CD4-positive, alpha-beta T cell (primary cell): ENCODE data around the gene GNLY. TPM values are rescaled to one million over a fixed set of nuclear protein-coding genes. Genes with fewer than 3 reads are reported as not detected.

Source experiments
- ATAC-seq: fragments of 200-7000 bp; cut with Tn5 transposase; one replicate; pipeline ENCODE4 v1.10.0; 2022; ENCODE audit warnings: mild to moderate bottlenecking; ENCODE audit not compliant: poor library complexity
- CTCF ChIA-PET: fragments of 350-600 bp; sonication (Branson Sonifier 250); formaldehyde crosslinking; loops from one replicate; lab custom pipeline; 2021; ENCODE audit warnings: antibody characterized with exemption, inconsistent platforms; lab: Charles Lee
- POLR2A ChIA-PET: fragments of 350-600 bp; sonication (Branson Sonifier 250); formaldehyde crosslinking; loops from one replicate; lab custom pipeline; 2021; ENCODE audit warnings: antibody characterized with exemption, inconsistent platforms; lab: Charles Lee
- DNase-seq, 14 experiments: peaks; one replicate each; pipeline ENCODE4 v3.0.0-alpha.2; 2013 to 2020; ENCODE audit warnings: mixed read lengths in 2 of 14
- H3K27ac ChIP-seq, 2 donors: one replicate each; pipeline versions ENCODE4 v1.5.1 to v1.7.0; 2013; ENCODE audit warnings: low read length in 2 of 2, low read depth in 1 of 2, mild to moderate bottlenecking in 1 of 2
- H3K27me3 ChIP-seq, 2 experiments: 1 replicate in 1 of 2; 2 replicates in 1 of 2; pipeline versions ENCODE4 v1.6.1 to v1.7.0; 2013; ENCODE audit warnings: low read length in 2 of 2, control low read depth in 1 of 2, mild to moderate bottlenecking in 1 of 2, moderate library complexity in 1 of 2; ENCODE audit not compliant: insufficient read depth in 2 of 2, control insufficient read depth in 1 of 2
- H3K36me3 ChIP-seq: one replicate; pipeline ENCODE4 v1.6.1; 2013; ENCODE audit warnings: low read length, control low read depth; ENCODE audit not compliant: insufficient read depth
- H3K4me1 ChIP-seq: one replicate; pipeline ENCODE4 v1.6.1; 2013; ENCODE audit warnings: low read length, control low read depth; ENCODE audit not compliant: insufficient read depth
- H3K4me3 ChIP-seq: one replicate; pipeline ENCODE4 v1.5.1; 2013; ENCODE audit warnings: mild to moderate bottlenecking, low read length, moderate library complexity
- H3K9me3 ChIP-seq, 2 experiments: 1 replicate in 1 of 2; 2 replicates in 1 of 2; pipeline versions ENCODE4 v1.6.1 to v1.7.0; 2013; ENCODE audit warnings: low read length in 2 of 2, mild to moderate bottlenecking in 2 of 2, control low read depth in 1 of 2, moderate library complexity in 1 of 2; ENCODE audit not compliant: control insufficient read depth in 1 of 2, insufficient read depth in 1 of 2
- H3K27ac Mint-ChIP-seq: one replicate; pipeline ENCODE4 v1.8.0; 2020; ENCODE audit warnings: mixed read lengths
- H3K27me3 Mint-ChIP-seq: one replicate; pipeline ENCODE4 v1.8.0; 2021; ENCODE audit warnings: mixed read lengths
- H3K36me3 Mint-ChIP-seq: one replicate; pipeline ENCODE4 v1.8.0; 2021; ENCODE audit warnings: low read depth, mixed read lengths
- H3K4me1 Mint-ChIP-seq: one replicate; pipeline ENCODE4 v1.8.0; 2021; ENCODE audit warnings: low read depth, mixed read lengths
- H3K4me3 Mint-ChIP-seq: one replicate; pipeline ENCODE4 v1.8.0; 2020; ENCODE audit warnings: mild to moderate bottlenecking, mixed read lengths
- H3K9me3 Mint-ChIP-seq: one replicate; pipeline ENCODE4 v1.8.0; 2020; ENCODE audit warnings: mixed read lengths
- intact Hi-C, 2 experiments: fragments of 100-400 bp; cut with DNase I in 1 of 2; cut with micrococcal nuclease in 1 of 2; formaldehyde crosslinking; loops; one replicate each; pipeline versions ENCODE4 v1.15.1 to v1.9.0; 2023 to 2025; cut with DNase I, micrococcal nuclease
- total RNA-seq, 174 experiments: library from RNA in 2 of 174; stranded (reverse) in 2 of 174; gene quantifications; one replicate each; pipeline ENCODE4 v1.2.3 and lab custom pipeline; 2021 to 2026
- TF ChIP-seq, protein P1 (sequence below): fragments of 200-600 bp; IDR thresholded peaks from one replicate; pipeline ENCODE4 v1.8.0; 2022; ENCODE audit warnings: antibody characterized with exemption, mild to moderate bottlenecking

GNLY gene
- total RNA-seq, 2 experiments from 2014 or later = 45.1 TPM

DNA sequence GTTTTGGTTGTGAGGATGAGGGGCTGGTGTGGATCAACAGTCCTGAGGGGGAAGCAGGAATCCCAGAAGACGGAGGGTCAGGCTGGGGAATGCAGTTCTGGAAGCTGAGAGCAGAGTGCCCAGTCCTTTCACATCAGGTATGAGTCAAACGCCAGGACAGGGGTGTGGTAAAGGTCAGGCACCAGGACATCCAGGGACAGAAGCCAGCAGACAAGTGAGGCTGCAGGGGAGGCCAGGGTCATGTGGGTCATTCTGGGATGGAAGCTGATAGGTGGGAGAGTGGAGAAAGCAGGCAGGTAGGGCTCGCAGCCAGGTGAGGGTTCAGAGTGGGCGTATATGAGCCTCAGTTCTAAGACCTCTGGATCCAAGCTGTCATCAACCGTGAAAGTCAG is 12.8 kb upstream of the GNLY start:
- Mint-ChIP-seq H3K4me3 (no peak overlapping the region), H3K4me1 (no peaks in the 10 kb centered on the region), H3K27ac (no peak overlapping the region), H3K9me3 (no peaks in the 10 kb centered on the region), H3K36me3 (no peaks in the 10 kb centered on the region), H3K27me3 (no peaks in the 10 kb centered on the region)
- TF ChIP-seq, protein P1, sequence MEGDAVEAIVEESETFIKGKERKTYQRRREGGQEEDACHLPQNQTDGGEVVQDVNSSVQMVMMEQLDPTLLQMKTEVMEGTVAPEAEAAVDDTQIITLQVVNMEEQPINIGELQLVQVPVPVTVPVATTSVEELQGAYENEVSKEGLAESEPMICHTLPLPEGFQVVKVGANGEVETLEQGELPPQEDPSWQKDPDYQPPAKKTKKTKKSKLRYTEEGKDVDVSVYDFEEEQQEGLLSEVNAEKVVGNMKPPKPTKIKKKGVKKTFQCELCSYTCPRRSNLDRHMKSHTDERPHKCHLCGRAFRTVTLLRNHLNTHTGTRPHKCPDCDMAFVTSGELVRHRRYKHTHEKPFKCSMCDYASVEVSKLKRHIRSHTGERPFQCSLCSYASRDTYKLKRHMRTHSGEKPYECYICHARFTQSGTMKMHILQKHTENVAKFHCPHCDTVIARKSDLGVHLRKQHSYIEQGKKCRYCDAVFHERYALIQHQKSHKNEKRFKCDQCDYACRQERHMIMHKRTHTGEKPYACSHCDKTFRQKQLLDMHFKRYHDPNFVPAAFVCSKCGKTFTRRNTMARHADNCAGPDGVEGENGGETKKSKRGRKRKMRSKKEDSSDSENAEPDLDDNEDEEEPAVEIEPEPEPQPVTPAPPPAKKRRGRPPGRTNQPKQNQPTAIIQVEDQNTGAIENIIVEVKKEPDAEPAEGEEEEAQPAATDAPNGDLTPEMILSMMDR = no peak
- Histone ChIP-seq H3K36me3 (no peaks in the 10 kb centered on the region), H3K9me3 (no peaks in the 10 kb centered on the region), H3K27me3 (no peaks in the 10 kb centered on the region), H3K4me1 (peaks cover 11% of the 10 kb centered on the region), H3K4me3 (no peak overlapping the region), H3K27ac (no peak overlapping the region)
- DNase-seq (peak in 1 of 14 experiments; percentile 22), ATAC-seq (no peak)
- ChIA-PET CTCF (no interaction called here), POLR2A (no interaction called here)
- intact Hi-C loops = no loop called here

DNA sequence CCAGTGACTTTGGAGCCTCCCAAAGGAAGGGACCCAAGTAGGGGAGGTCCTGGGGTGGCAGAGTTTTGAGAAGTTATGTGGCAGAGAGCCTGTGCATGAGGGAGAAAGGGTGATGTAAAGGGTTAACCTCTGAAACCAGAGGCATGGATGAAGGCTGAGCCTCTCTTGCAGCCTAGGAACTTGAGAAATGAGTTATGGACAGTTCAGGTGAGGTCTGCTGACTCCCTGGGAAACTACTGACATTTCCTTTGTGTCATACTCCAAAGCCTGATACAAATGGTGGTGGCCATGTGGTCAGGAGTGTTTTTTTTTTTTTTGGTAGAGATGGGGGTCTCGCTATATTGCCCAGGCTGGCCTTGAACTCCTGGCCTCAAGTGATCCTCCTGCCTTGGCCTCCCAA is 12.4 kb upstream of the GNLY start:
- POLR2A ChIA-PET = no interaction called here
- intact Hi-C loops = no loop called here
- no peak overlapping the region for H3K27ac Mint-ChIP-seq

GRCh38 chr2:85682378-85682777 is 11.8 kb upstream of the GNLY start:
- Histone ChIP-seq H3K27me3 (peaks cover 0 to 2% of the 10 kb centered on the region in 2 experiments), H3K4me1 (peaks cover 11% of the 10 kb centered on the region), H3K4me3 (no peak overlapping the region), H3K36me3 (no peaks in the 10 kb centered on the region), H3K9me3 (no peaks in the 10 kb centered on the region), H3K27ac (no peak overlapping the region)
- intact Hi-C loops = no loop called here
- DNase-seq (peak in 1 of 14 experiments; percentile 6), ATAC-seq (no peak)
- Mint-ChIP-seq H3K27ac (no peak overlapping the region), H3K4me1 (no peaks in the 10 kb centered on the region), H3K27me3 (no peaks in the 10 kb centered on the region), H3K36me3 (no peaks in the 10 kb centered on the region), H3K9me3 (no peaks in the 10 kb centered on the region), H3K4me3 (no peak overlapping the region)
- CTCF ChIA-PET = no interaction called here
- TF ChIP-seq, protein P1 = no peak
- POLR2A ChIA-PET = no interaction called here

More for the DNA sequence above, 12.4 kb upstream of the GNLY start:
- ATAC-seq (no peak), DNase-seq (no peak)
- no peaks in the 10 kb centered on the region for H3K4me1 Mint-ChIP-seq
- Histone ChIP-seq H3K4me1 (peaks cover 11% of the 10 kb centered on the region), H3K27ac (no peak overlapping the region), H3K4me3 (no peak overlapping the region), H3K36me3 (no peaks in the 10 kb centered on the region), H3K27me3 (no peaks in the 10 kb centered on the region), H3K9me3 (no peaks in the 10 kb centered on the region)
- H3K27me3 Mint-ChIP-seq = no peaks in the 10 kb centered on the region
- H3K4me3 Mint-ChIP-seq = no peak overlapping the region
- CTCF ChIA-PET = no interaction called here
- TF ChIP-seq, protein P1 = no peak
- H3K36me3 Mint-ChIP-seq = no peaks in the 10 kb centered on the region
- no peaks in the 10 kb centered on the region for H3K9me3 Mint-ChIP-seq
